ENCODE results near the gene PPP3CA.
"Not testable (repeated sequence)": the region's sequence is repeated elsewhere in the genome, so short reads cannot be mapped to it uniquely, and the experiment has no call there.

PPP3CA gene

GRCh38 chr4:101104312-101105052 is 242.8 kb downstream of the PPP3CA start:
- DNase-seq (ENCODE audit: low read depth in 1 of 2, low spot score in 1 of 2): no peak

- DNase-seq (ENCODE audit: low read depth in 1 of 2, low spot score in 1 of 2): no peak
These were observed 243.8 kb downstream of the PPP3CA start for GRCh38 chr4:101103381-101104142.

DNA sequence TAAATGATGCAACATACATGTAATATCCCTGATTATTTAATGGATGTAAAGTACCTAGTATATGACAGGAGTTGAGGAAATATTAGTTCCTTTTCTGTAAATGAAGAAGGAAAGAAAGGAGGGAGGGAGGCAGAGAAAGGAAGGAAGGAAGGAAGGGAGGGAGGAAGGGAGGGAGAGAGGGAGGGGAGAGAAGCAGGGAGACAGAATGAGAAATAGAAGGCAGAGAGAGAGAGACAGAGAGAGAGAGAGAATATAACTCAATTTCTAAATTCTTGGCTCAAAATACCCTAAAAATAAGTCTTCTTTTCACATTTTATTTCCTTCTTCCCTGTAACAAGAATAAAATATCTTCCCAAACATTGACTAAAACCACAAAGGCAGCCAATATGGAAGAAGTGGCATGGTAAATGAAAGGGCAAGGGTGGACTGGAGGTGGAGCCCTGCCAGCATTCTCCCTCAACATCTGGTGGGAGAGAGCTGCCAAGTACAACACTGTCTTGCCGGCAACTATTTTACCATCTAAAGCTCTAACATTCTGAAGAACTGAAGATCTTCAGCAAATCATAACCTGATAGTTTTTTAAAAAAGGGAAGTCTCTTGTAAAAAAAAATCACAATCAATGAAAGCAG is 245.1 kb downstream of the PPP3CA start:
- no peak for DNase-seq (ENCODE audit: low read depth in 1 of 2, low spot score in 1 of 2)

DNA sequence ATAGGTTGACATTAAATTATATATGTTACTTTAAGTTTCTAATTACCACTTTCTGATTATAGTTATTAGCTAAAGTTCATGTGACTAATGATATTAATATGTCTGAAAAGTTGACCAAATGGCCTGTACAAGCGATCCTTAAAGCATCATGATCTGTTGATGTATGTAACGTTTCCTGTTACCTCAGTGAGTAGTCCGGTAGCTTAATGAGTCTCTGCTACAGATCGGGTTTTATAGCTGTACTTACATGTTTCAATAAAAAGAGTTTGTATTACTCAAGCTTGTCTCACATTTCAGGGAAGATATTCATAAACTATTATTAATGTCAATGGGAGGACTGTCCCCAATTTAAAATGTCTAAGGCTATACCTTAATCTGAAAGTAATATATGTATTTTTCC is 246.3 kb downstream of the PPP3CA start:
- DNase-seq (ENCODE audit: low read depth in 1 of 2, low spot score in 1 of 2): no peak

GRCh38 chr4:101098666-101099400 is 248.5 kb downstream of the PPP3CA start:
- DNase-seq (ENCODE audit: low read depth in 1 of 2, low spot score in 1 of 2): no peak

GRCh38 chr4:101092609-101093008 is 254.7 kb downstream of the PPP3CA start:
- not testable (repeated sequence) for DNase-seq (ENCODE audit: low read depth in 1 of 2, low spot score in 1 of 2)

DNA sequence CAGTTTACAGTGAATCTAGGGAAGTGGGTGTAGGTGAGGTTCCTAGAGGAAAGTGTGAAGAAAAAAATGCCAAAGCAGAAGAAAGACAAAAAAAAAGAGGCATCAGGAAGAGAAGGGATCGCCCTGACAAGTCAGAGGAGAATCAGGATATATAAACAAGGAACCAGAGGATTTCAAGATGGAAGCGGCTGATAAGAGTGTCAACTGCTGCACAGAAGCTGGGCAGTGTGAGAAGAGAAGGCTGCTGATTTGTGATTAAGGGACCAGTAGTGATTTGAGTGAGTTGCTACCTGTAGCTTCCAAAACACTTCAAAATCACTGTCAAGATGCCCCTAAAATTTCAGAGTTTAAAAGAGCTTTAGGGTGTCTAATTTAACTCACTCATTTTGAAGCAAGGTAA is 258.2 kb downstream of the PPP3CA start:
- no peak for DNase-seq (ENCODE audit: low read depth in 1 of 2, low spot score in 1 of 2)

- DNase-seq (ENCODE audit: low read depth in 1 of 2, low spot score in 1 of 2): no peak
These were observed 260.3 kb downstream of the PPP3CA start for GRCh38 chr4:101086801-101087586.

GRCh38 chr4:101083131-101083530 is 264.2 kb downstream of the PPP3CA start:
- DNase-seq (ENCODE audit: low read depth in 1 of 2, low spot score in 1 of 2): no peak

- no peak for DNase-seq (ENCODE audit: low read depth in 1 of 2, low spot score in 1 of 2)
These were observed 265.5 kb downstream of the PPP3CA start for GRCh38 chr4:101081695-101082369.

GRCh38 chr4:101081166-101081565 is 266.2 kb downstream of the PPP3CA start:
- no peak for DNase-seq (ENCODE audit: low read depth in 1 of 2, low spot score in 1 of 2)

- DNase-seq (ENCODE audit: low read depth in 1 of 2, low spot score in 1 of 2): no peak
These were observed 268.4 kb downstream of the PPP3CA start for GRCh38 chr4:101078950-101079349.

- DNase-seq (ENCODE audit: low read depth in 1 of 2, low spot score in 1 of 2): no peak
These were observed 271.3 kb downstream of the PPP3CA start for GRCh38 chr4:101076032-101076431.

- DNase-seq (ENCODE audit: low read depth in 1 of 2, low spot score in 1 of 2): no peak
These were observed 271.8 kb downstream of the PPP3CA start for GRCh38 chr4:101075536-101075935.

DNA sequence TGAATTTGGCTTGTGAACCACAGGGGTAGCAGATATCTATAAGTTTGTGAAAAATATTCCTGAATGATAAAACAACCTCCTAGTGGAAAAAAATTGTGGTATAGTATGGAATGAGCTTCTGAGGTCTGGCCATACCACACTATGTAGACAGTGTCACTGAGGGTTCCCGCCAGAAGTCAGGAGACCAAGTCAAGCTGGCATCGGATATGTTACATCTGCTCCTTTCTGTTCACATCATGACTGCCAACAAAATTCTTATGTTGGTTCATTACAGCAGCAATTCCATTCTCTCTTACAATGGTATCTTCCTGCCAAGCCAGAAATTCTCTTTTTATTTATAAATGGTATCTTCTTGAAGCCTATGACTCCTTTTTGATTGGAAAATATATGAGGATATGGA is 273.0 kb downstream of the PPP3CA start:
- no peak for DNase-seq (ENCODE audit: low read depth in 1 of 2, low spot score in 1 of 2)

GRCh38 chr4:101071241-101071640 is 276.1 kb downstream of the PPP3CA start:
- no peak for DNase-seq (ENCODE audit: low read depth in 1 of 2, low spot score in 1 of 2)

DNA sequence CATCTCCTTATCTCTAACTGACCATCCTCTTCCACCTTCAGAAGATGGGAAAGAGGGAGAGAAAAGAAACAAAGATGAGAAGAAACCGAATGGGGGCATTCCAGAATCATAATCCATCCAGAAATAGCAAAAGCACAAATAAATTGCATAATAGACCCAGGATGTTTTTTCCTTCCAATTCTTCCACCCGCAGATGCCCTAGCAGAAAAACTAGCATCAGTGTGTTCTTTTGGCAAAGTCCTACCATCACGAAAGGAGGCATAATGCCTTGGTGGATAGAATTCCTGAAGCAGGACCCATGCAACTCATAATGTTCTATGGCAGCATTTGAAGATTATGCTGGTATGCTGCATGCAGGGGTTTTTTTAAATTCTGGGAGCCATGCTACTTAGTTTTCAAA is 279.2 kb downstream of the PPP3CA start:
- DNase-seq (ENCODE audit: low read depth in 1 of 2, low spot score in 1 of 2): no peak

GRCh38 chr4:101067383-101067782 is 279.9 kb downstream of the PPP3CA start:
- DNase-seq (ENCODE audit: low read depth in 1 of 2, low spot score in 1 of 2): no peak

GRCh38 chr4:101066626-101067170 is 280.6 kb downstream of the PPP3CA start:
- no peak for DNase-seq (ENCODE audit: low read depth in 1 of 2, low spot score in 1 of 2)

All from activated CD4-positive, alpha-beta T cell treated with anti-CD3 and anti-CD28 coated beads, Interleukin-2, amount 50 U/mL, for 24 hours (primary cell).